GM18861 (cell line): ENCODE measurements around the gene MAD1L1.
A peak's percentile ranks its signal among the peaks of the same experiment; 100 is the strongest.

Experiments used
- ATAC-seq: cut with Tn5 transposase; IDR thresholded peaks from one replicate; pipeline ENCODE4 v1.9.1; 2021; ENCODE audit not compliant: unreplicated experiment

MAD1L1 gene

DNA sequence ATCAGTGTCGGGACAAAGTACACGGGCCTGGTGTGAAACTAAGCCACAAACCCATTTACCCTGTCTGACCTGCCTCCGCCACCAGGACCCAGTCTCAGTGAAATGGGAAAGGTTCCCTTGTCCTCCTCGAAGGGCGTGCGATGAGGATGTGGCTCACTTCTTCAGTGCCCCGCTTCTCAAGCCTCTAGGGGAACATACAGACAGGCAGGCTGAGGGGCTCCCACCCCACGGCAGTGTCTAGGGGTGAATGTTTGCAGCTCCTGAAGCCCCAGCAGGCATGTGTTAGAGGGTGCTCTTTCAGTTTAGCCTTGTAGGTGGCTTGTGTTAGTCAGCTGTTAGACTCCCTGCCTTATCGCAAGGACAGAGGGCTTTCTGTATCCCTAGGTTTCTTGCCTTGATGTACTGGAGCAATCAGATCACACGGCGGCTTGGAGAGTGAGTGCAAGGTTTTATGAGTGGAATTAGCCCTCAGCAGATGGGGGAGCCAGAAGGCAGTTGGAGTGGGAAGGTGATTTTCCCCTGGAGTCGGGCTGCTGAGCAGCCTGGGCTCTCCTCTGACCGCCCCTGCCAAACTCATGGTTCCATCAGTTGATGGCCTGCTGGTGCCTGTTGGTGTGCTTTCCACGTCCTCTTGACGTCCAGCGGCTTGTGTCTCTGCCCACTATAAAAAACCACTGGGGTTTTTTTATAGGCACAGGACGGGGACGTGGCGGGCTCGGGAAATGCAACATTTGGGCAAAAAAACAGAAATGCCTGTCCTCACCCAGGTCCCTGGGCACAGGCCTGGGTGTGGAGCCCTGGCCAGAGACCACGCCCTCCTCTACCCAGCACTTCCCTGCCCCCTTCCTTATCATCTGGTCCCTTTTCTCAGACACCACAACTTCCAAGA is 10.0 kb upstream of the MAD1L1 start:
- ATAC-seq: no peak

DNA sequence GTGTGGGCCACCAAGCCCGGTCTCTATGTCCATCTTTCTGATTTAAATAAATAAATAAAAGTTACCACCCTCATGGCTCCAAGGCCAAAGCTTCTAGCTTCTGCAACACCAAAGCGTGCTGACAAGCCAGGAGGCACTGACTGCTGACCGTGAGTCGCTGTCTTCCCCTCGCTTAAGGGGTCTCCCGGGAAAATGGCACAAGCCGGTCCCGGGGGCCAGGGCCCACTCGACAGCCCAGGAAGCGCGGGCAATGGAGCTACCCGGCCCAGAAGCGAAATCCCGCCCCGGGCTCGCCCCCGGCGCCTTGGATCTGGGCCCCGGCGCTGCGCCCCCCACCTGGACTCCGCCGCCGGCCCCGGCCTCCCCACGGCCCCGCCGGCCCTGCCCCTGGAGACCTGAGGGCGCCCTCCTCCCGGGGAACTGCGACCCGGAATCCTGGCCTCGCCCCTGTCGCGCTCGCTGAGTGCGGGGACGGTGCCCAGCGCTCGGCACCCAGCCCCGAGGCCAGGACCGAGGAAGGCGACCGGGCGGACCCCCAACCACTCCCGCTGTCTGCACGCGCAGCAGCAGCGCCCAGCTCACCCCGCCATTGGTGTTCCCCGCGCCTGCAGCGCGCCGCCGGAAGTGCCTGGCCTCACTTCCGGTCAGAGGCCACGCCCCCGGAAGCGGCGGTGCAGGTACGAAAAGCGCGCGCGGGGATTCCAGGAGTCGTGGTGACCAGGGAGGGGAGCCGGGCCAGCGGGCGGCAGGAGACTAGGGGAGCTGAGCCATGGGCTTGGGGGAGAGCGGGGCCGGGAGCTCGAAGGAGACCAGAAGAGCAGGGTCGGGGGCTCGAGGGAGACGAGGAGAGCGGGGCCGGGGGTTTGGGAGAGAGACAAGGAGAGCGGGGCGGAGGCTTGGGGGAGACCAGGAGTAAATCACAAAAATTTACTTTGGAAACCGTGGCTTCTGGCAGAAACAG is 9.1 kb upstream of the MAD1L1 start, which contains the start of the genes MRM2 and NUDT1:
Gene MRM2 (minus strand): TSS at position 626 of the 961 bp plus-strand sequence. CDS start 36 bp downstream, at position 590.
Gene NUDT1 (plus strand): TSS at position 647 of the 961 bp plus-strand sequence. CDS start 2,349 bp downstream, outside the sequence.
- no peak for ATAC-seq

DNA sequence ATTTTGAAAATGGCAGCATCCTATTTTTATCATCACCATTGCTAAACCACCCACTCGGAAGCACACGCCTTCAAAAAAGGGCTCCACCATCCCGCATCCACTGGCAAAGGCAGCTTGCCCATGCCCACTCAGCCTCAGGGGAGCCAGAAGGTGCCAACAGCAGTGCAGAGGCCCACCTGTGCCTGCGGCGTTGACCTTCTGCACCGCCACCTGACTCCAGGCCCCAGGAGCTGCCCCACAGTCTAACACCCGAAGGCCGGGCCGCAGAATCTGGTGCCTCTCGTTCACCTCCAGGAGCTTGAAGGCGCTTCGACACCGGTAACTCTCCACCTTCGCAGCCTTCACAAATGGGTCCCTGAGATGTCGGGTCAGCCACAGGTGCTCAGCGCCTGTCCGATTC is 6.5 kb upstream of the MAD1L1 start:
- no peak for ATAC-seq

DNA sequence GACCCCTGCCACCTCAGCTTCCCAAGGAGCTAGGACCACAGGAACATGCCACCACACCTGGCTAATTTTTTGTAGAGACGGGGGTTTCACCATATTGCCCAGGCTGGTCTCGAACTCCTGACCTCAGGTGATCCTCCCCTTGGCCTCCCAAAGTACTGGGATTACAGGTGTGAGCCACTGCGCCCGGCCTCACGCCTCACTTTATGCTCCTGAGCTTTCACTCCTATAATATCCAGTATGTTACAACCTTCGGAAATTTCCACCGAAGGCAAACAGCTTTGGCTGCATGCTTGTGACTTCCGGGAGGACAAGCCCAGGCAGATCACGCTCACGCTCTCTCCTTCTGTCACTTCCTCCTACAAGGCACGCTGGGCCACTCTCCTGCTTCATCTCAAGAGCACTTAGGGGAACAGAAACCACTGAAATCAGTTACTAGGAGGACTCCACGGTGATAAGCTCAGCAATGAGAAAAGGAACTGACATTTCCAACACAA is 4.4 kb upstream of the MAD1L1 start:
- peak; percentile 60 for ATAC-seq

DNA sequence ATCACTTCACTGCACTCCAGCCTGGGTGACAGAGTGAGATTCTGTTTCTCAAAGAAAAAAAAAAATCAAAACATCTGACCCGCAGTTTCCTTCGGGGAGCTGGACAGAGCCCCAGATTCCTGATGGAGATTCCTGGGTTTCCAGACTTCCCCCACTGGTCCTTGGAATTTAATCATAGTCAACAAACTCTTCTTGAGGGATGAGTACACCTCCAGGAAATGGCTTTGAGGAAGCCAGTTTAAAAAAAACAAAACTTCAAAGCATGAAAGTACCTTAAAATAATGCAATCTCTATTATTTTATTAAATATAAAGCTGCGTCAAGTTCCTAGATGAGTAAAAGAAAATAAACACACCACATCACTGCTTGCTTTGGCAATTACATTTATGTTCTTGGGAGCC is 1.2 kb upstream of the MAD1L1 start:
- no peak for ATAC-seq

DNA sequence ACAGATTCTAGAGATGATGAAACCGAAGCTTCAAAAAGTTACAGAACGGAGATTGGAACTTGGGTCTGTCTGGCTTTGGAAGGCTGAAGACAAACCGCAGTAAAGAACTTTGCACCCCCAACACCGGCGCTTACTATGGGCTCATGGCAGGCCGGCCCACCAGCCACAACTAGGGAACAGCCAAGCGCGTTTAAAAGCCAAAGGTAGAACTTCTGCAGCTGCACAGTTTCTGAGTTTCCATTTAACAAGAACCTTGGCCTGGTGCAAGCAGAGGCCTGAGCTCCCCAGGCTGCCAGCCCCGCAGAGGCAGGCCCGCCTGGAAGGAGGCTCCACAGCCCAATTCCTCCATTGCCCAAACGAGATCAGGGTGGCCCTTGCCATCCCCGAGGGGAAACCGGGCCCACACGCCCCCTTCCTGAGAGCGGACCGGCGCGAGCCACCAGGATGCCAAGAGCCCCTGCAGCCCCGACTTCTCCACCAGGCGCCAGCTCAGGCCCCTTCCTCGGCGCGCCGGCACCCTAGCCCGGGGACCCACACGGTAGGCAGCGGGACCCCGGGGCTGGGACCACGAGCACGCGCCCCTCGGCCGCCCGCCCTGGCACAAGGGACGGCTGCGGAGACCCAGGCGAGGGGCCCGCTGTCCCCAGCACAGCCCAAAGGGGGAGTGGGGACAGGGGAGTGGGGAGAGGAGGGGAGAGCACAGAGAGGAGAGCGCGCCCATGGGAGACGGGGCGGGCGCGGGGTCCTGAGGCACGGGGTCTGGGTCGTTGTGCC is 566 bp downstream of the MAD1L1 start:
- no peak for ATAC-seq

DNA sequence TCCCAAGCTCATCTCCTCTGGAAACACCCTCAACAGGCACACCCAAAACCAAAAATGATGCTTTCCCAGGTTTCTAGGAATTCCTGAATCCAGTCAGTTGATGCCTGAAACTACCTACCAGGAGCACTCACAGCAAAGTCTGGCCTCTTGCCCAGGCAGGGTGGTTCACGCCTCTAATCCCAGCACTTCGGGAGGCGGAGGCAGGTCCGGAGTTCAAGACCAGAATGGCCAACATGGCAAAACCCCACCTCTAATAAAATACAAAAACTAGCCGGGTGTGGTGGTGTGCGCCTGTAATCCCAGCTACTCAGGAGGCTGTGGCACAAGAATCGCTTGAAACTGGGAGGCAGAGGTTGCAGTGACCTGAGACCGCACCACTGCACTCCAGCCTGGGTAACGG is 1.9 kb downstream of the MAD1L1 start:
- ATAC-seq: no peak

DNA sequence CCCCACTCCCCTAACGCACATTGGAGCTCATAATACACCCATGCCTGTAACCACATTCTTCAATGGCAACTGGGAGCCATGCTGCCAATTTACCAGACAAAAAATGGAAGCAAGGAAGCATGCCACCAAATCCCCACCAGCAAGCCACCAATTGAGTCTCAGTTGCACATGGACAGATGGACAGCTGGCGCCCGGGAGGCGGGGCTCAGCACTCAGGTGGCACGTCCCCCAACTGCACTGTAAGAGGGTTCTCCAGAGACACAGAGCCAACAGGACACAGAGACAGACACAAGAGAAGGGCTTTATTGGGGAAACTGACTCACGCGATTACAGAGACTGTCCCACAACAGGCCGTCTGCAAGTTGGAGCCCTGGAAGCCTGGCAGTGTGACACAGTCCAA is 2.5 kb downstream of the MAD1L1 start:
- ATAC-seq: no peak

DNA sequence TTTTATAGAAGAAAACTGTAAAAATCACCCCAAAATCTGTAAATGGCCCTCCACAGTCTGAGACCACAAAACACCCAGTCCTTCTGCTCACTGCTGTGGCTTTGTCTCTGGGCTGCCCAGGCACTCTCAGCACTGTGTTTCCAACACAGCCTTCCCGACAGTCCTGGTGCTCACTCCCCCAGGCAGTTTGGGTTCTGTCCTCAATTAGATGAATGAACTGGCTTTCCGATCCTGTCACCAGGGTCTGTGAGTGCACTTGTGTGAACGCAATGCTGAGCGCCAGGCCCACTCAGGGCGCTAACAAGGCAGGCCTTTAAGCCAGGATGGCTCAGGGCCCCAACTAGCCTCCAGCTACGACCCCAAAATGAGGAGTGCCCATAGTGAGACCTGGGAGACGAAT is 3.3 kb downstream of the MAD1L1 start:
- ATAC-seq: no peak

DNA sequence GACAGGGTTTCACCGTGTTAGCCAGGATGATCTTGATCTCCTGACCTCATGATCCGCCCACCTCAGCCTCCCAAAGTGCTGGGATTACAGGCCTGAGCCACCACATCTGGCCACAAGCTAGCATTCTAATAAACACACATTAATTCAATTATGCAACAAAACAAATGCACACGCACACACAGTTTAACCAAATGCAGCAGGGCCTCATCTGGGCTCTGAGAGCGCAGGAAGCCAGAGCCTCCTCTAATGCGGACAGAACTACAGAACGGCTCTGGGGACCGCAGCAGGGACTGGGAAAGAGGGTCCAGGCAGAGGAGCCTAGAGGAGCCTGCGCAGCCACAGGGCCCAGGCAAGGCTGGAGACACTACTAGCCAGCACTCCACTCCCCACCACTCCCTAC is 3.8 kb downstream of the MAD1L1 start:
- no peak for ATAC-seq

DNA sequence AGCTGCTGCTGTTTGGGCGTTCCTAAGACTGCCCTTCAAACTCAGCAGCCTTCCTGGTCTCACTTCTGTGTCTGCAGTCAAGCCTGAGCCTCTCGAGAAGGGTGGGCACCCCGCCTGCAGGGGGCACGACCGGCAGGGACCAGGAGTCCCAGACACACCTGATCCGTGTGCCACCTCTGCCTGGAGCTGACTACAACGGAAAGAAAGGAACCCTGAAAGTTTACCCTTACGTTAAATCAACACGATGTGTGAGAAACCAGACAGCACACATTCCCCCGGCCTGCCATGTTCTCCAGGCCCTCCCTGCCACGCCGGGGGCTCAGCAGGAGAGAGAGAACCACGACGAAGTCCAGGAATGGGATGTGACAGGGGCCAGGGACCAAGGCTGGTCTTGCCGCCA is 5.0 kb downstream of the MAD1L1 start:
- no peak for ATAC-seq

DNA sequence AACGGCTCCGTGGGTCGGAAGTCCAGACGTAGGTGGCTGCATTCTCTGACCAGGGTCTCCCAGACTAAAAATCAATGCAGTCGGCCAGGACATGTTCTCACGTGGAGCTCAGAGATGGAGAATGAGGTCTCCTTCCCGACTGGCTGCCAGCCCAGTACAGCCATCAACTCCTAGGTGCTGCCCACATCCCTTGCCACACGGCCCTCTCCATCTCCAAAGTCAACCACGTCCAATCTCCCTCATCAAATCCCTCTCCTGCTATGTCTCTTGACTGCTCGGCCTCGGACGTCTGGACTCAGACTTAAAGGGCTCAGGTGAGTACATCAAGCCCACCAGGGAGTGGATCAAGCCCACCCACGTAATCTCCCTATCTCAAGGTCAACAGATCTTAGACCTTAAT is 6.9 kb downstream of the MAD1L1 start:
- no peak for ATAC-seq

DNA sequence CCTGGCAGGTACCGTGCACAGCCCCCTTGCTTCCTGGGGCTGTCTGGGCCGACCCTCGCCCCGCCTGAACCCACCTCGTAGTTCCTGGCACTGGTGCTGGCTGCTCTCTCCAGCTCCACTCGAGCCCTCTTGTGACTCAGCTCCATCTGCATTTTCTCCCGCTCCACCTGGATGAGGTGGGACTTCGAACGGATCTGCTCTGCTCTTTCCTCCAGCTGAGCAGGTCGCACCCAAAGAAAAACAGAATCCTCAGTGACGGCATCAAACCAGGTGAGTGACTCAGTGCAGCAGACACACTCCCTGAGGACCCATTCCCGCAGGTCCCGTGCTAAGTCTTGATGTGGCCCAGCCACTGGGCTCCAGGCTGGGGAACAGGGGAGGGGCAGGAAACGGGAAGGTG is 7.4 kb downstream of the MAD1L1 start:
- no peak for ATAC-seq

DNA sequence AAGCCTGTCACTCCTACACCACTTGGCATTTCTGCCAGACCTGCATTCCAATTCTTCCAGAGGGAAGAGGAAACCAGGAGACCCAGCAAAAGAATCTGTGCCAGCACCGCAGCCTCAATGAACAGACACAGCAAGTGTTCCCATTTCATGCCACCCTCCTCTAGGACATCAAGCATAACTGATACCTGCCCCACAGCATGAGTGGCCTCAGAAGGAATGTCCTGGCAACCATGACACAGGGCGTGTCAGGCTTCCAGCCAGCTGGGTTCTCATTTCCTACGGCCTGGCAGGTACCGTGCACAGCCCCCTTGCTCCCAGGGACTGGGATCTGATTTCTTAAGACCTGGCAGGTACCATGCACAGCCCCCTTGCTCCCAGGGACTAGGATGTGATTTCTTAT is 7.8 kb downstream of the MAD1L1 start:
- ATAC-seq: no peak

DNA sequence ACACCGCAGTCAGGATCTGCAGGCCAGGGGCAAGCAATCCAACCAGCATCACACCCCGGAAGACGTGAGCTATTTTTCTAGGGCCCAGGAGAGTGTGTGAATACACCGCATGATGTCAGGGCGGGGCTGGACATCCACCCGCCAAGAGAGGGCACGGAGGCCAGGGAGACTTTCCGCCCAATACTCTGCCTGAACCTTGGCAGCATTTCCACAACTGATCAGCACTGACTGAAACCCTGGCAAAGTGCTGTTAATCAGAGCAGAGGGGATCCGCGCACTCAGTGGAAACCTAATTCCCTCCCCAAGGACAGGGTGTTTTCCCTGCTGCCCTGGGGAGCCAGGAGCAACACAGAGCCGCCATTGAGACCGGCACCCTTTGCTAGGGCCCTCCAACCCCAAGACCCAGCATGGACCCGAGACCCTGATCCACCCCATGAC is 8.2 kb downstream of the MAD1L1 start:
- no peak for ATAC-seq

DNA sequence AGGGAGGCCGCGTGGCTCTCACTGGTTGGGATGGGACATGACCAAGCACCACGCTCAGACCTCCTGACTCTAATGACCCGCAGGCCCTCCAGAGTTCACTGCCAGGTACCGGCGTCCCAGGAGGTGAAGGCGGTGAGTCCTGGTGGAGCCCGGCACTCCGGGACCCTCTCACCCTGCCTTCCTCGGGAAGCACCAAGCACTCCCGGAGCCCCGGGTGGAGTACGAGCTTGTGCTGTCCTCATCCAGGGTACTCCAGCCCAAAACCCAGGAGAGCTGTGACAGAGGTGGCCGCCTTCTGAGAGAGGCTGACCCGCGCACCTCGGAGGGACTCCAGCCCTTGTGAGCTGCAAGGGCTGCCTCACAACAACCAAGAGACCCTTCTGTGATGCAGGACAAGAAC is 9.4 kb downstream of the MAD1L1 start:
- ATAC-seq: no peak

DNA sequence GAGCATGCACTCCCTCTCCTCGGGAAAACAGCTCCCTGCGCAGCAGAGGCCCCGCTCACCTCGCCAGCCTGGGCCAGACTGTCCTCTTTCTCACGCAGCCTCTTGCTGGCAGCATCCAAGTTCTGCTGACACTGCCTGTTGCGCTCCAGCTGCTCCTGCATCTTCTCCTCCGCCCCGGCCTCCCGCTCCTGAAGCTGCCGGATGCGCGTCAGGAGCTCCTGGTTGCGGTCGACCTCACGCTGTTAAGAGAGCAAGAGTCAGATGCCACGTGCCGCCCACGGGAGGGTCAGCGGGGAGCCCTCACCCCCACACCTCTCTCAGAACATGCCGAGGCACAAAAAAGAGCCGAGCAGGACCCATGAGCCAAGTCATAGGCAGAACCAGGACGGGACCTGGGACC is 10.2 kb downstream of the MAD1L1 start:
- ATAC-seq: no peak

DNA sequence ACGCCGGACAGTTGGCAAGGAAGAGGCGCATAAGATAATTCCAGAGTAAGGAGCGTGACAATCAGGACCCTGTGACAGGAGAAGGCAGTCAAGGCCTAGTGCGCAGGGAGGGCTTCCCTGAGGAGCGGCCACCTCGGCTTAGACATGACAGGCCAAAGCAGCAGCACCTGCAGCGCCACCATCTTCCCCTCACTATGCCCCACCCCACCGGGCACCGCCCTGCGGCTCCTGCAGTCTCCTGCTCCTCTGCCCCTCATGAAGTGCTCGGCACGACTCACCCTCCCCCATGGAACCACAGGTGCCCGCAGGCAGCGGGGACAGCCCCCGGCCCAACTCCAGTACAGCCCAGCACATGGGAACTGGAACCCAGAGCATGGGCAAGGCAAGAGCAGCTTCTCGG is 11.8 kb downstream of the MAD1L1 start:
- ATAC-seq: no peak

DNA sequence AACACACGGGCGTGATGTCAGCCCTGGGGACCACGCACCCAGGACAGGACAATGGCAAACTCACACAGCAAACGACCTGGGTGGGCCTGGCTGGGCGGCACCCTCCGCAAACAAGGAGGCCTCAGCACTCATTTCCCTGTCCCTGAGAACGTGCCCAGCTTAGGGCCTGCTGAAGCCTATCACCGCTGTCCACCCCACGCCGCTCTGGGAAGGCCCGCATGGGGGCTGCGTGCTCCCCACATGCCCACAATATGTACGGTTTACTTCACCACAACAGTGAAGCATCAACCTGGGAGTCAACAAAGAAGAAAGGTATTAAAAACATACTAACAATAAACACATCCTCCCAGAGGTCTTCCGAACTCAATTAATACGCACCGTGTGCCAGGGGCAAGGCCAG is 12.2 kb downstream of the MAD1L1 start:
- ATAC-seq: no peak

DNA sequence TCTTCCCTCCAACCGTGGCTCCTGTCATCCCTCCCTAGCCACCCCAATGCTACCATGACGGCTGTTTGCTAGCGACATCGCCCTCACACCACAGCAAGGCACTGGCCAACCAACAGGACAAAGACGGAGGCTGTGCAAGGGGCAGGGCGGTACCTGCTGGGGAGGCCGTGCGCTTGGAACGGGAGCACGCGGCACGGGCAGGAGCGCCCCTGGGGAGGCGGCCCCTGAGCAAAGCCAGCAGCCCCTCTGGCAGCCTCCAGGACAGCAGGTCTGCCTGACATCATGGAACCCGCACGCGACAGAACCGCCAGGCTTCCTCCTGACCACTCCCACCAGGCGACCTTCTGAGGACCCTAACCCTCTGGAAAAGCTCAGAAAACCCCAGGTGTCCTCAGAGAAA is 12.7 kb downstream of the MAD1L1 start:
- no peak for ATAC-seq

DNA sequence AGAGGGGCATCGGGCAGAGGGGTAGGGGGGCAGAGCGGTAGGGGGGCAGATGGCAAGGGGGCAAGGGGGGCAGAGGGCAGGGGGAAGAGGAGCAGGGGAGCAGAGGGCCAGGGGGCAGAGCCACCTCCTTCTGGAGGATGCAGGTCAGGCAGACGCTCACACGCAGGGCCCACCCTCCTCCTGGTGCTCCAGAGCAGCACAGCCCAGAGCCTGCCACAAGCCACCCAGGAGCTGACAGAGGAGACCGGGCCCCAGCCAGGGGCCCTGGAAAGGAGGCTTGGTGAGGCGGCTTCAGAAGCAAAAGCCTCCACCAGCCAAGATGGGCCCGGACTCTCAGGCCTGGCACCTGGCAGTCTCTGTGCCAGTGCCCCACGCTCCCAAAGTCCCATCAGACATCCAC is 13.1 kb downstream of the MAD1L1 start:
- no peak for ATAC-seq
